ENCODE measurements around the gene GRID1. TPM values are rescaled to one million over a fixed set of nuclear protein-coding genes. Genes with fewer than 3 reads are reported as not detected.

GRID1 gene
- total RNA-seq, 1 experiment from 2014 or later: 5.6 TPM

DNA sequence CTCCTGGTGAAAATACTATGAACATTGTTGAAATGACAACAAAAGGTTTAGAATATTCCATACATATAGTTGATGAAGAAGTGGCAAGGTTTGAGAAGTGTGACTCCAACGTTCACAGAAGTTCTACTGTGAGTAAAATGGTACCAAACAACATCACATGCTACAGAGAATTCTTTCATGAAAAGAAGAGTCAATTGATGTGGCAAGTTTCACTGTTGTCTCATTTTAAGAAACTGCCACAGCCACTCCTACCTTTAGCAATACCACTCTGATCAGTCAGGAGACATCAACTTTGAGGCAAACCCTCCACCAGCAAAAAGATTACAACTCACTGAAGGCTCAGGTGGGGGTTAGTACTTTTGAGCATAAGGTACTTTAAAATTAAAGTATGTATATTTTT, 693.3 kb downstream of the GRID1 start:
- no TSS peak for BruUV-seq (replicated peaks)
- Histone ChIP-seq H3K27me3 (ENCODE audit: insufficient read depth, low read length) (no peaks in the 10 kb centered on the region), H3K9me2 (ENCODE audit: insufficient read depth) (no peaks in the 10 kb centered on the region), H3K4me2 (ENCODE audit: low read length) (no peak overlapping the region), H3K36me3 (ENCODE audit: control insufficient read depth in 1 of 2, insufficient read depth in 2 of 2, low read length in 2 of 2) (no peaks in the 10 kb centered on the region), H4K20me1 (ENCODE audit: insufficient read depth) (no peaks in the 10 kb centered on the region), H3K27ac (ENCODE audit: low read depth, low read length) (no peak overlapping the region), H3K9ac (ENCODE audit: low read length) (no peak overlapping the region), H3K9me3 (ENCODE audit: control insufficient read depth in 1 of 2, insufficient read depth in 1 of 2, low read depth in 1 of 2, low read length in 2 of 2) (no peaks in the 10 kb centered on the region), H3K4me1 (ENCODE audit: control insufficient read depth in 1 of 2, insufficient read depth in 2 of 2, low read length in 2 of 2) (no peaks in the 10 kb centered on the region), H3K4me3 (replicated peaks in 1 of 2; ENCODE audit: low read depth in 1 of 2, low read length in 2 of 2) (no peak overlapping the region), H3K79me2 (ENCODE audit: insufficient read depth, low read length) (no peaks in the 10 kb centered on the region), H2AFZ (ENCODE audit: low read depth, low read length, poor library complexity, severe bottlenecking) (no peak overlapping the region)
- ATAC-seq: no peak
- ChIA-PET POLR2A (no interaction called here), CTCF (no interaction called here), RAD21 (ENCODE audit: low non-redundant PET in 1 of 2, low total read pairs in 2 of 2, uncharacterized antibody in 2 of 2, unreplicated experiment in 2 of 2) (no interaction called here)
- DNase-seq (ENCODE audit: low read depth, low spot score): no peak
- TF ChIP-seq EGR1 (IDR thresholded peaks at IDR 0.05; ENCODE audit: low read depth) (no peak), JUND (IDR thresholded peaks at IDR 0.05) (no peak), FOSL1 (IDR thresholded peaks at IDR 0.05; ENCODE audit: low read depth) (no peak), EZH2phosphoT487 (IDR thresholded peaks at IDR 0.05; ENCODE audit: borderline replicate concordance) (no peak), EZH2 (IDR thresholded peaks at IDR 0.05) (no peak), ZFX (IDR thresholded peaks at IDR 0.05) (no peak), CBX3 (IDR thresholded peaks at IDR 0.05; ENCODE audit: low read depth) (no peak), YY1 (IDR thresholded peaks at IDR 0.05; ENCODE audit: extremely low read depth, insufficient replicate concordance, low read depth, low read length) (no peak), SP1 (IDR thresholded peaks at IDR 0.05; ENCODE audit: low read depth) (no peak), RAD21 (IDR thresholded peaks at IDR 0.05; ENCODE audit: low read depth) (no peak), CEBPB (IDR thresholded peaks at IDR 0.05; ENCODE audit: low read depth) (no peak), ELF1 (IDR thresholded peaks at IDR 0.05; ENCODE audit: borderline replicate concordance, low read depth) (no peak), SIN3A (IDR thresholded peaks at IDR 0.05; ENCODE audit: low read depth) (no peak), POLR2AphosphoS5 (IDR thresholded peaks at IDR 0.05; ENCODE audit: low read depth, low read length) (no peak), REST (IDR thresholded peaks at IDR 0.05; ENCODE audit: low read depth) (no peak)
- TF ChIP-seq, protein P1, sequence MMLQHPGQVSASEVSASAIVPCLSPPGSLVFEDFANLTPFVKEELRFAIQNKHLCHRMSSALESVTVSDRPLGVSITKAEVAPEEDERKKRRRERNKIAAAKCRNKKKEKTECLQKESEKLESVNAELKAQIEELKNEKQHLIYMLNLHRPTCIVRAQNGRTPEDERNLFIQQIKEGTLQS (IDR thresholded peaks at IDR 0.05): no peak
- TF ChIP-seq, protein P2, sequence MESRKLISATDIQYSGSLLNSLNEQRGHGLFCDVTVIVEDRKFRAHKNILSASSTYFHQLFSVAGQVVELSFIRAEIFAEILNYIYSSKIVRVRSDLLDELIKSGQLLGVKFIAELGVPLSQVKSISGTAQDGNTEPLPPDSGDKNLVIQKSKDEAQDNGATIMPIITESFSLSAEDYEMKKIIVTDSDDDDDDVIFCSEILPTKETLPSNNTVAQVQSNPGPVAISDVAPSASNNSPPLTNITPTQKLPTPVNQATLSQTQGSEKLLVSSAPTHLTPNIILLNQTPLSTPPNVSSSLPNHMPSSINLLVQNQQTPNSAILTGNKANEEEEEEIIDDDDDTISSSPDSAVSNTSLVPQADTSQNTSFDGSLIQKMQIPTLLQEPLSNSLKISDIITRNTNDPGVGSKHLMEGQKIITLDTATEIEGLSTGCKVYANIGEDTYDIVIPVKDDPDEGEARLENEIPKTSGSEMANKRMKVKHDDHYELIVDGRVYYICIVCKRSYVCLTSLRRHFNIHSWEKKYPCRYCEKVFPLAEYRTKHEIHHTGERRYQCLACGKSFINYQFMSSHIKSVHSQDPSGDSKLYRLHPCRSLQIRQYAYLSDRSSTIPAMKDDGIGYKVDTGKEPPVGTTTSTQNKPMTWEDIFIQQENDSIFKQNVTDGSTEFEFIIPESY (IDR thresholded peaks at IDR 0.05; ENCODE audit: extremely low read depth, insufficient replicate concordance, low read length): no peak
- TF ChIP-seq, protein P3, sequence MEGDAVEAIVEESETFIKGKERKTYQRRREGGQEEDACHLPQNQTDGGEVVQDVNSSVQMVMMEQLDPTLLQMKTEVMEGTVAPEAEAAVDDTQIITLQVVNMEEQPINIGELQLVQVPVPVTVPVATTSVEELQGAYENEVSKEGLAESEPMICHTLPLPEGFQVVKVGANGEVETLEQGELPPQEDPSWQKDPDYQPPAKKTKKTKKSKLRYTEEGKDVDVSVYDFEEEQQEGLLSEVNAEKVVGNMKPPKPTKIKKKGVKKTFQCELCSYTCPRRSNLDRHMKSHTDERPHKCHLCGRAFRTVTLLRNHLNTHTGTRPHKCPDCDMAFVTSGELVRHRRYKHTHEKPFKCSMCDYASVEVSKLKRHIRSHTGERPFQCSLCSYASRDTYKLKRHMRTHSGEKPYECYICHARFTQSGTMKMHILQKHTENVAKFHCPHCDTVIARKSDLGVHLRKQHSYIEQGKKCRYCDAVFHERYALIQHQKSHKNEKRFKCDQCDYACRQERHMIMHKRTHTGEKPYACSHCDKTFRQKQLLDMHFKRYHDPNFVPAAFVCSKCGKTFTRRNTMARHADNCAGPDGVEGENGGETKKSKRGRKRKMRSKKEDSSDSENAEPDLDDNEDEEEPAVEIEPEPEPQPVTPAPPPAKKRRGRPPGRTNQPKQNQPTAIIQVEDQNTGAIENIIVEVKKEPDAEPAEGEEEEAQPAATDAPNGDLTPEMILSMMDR (IDR thresholded peaks at IDR 0.05 in 2 of 3, conservative IDR thresholded peaks at IDR 0.05 in 1 of 3; ENCODE audit: borderline replicate concordance in 1 of 3, insufficient read depth in 1 of 3, low read depth in 2 of 3, low read length in 2 of 3): no peak
- TF ChIP-seq, protein P4, sequence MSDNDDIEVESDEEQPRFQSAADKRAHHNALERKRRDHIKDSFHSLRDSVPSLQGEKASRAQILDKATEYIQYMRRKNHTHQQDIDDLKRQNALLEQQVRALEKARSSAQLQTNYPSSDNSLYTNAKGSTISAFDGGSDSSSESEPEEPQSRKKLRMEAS (IDR thresholded peaks at IDR 0.05): no peak
- intact Hi-C loops (cut with micrococcal nuclease): no loop called here

Data from HCT116 (cell line).